ENCODE results near the gene PTPN23. TPM values are rescaled to one million over a fixed set of nuclear protein-coding genes. Genes with fewer than 3 reads are reported as not detected.

The PTPN23 gene
- polyA plus RNA-seq, 3 donors: 1.2 to 13.7 (median 1.3) TPM

DNA sequence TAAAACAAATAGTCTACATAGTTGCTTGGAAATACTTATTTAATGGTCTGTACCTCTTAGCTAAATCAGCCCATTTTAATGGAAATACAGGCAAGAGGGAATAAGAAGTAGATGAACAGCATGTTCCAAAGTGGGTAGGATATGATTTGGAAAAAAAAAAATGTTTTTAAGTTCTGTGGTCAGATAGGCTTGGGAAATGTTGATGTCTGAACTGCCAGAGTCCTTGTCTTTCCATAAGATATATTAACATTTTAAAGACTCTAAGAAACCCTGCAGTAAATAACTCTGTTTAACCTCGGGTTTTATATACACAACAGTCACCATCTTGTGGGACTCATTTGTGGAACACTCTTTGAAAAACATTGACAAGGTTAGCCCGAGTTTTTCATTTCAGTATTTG, 40.0 kb upstream of the PTPN23 start:
- H3K79me2 ChIP-seq (ENCODE audit: insufficient read depth, low read length): no peaks in the 10 kb centered on the region
- no peak overlapping the region for H3K9ac ChIP-seq (ENCODE audit: insufficient read depth, low read length, poor library complexity, severe bottlenecking)
- H3K36me3 ChIP-seq (replicated peaks in 1 of 2; ENCODE audit: control insufficient read depth in 1 of 2, insufficient read depth in 2 of 2, low read length in 2 of 2): peaks cover 97 to 100% of the 10 kb centered on the region in 2 donors
- no peaks in the 10 kb centered on the region for H3K27me3 ChIP-seq (ENCODE audit: control insufficient read depth in 2 of 2, insufficient read depth in 2 of 2, low read length in 2 of 2)
- H4K20me1 ChIP-seq (ENCODE audit: insufficient read depth, low read length): peaks cover 64% of the 10 kb centered on the region
- intact Hi-C loops (cut with micrococcal nuclease): no loop called here
- no peak overlapping the region for H2AFZ ChIP-seq (ENCODE audit: insufficient read depth, low read depth, low read length, poor library complexity, severe bottlenecking)
- Mint-ChIP-seq H3K27me3 (ENCODE audit: low read depth in 3 of 3) (peaks cover 0 to 2% (median 1%) of the 10 kb centered on the region in 3 donors), H3K9me3 (no peaks in the 10 kb centered on the region), H3K4me3 (no peak overlapping the region), H3K36me3 (peaks cover 94 to 98% of the 10 kb centered on the region in 2 donors), H3K4me1 (peaks cover 4% of the 10 kb centered on the region), H3K27ac (no peak overlapping the region)
- TF ChIP-seq, protein P1, sequence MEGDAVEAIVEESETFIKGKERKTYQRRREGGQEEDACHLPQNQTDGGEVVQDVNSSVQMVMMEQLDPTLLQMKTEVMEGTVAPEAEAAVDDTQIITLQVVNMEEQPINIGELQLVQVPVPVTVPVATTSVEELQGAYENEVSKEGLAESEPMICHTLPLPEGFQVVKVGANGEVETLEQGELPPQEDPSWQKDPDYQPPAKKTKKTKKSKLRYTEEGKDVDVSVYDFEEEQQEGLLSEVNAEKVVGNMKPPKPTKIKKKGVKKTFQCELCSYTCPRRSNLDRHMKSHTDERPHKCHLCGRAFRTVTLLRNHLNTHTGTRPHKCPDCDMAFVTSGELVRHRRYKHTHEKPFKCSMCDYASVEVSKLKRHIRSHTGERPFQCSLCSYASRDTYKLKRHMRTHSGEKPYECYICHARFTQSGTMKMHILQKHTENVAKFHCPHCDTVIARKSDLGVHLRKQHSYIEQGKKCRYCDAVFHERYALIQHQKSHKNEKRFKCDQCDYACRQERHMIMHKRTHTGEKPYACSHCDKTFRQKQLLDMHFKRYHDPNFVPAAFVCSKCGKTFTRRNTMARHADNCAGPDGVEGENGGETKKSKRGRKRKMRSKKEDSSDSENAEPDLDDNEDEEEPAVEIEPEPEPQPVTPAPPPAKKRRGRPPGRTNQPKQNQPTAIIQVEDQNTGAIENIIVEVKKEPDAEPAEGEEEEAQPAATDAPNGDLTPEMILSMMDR (IDR thresholded peaks at IDR 0.05): no peak
- no CpG with 5 or more reads among the region's 2 CpGs for WGBS (ENCODE audit: insufficient coverage)
- no peak overlapping the region for H3K4me3 ChIP-seq (replicated peaks in 1 of 3; ENCODE audit: low read depth in 2 of 3, low read length in 3 of 3)
- H3K4me2 ChIP-seq (replicated peaks; ENCODE audit: extremely low read depth, low read length, poor library complexity, severe bottlenecking): no peak overlapping the region
- H3K9me3 ChIP-seq (replicated peaks in 1 of 2; ENCODE audit: control insufficient read depth in 1 of 2, insufficient read depth in 1 of 2, low read length in 2 of 2): no peaks in the 10 kb centered on the region
- peaks cover 3 to 5% of the 10 kb centered on the region in 2 donors for H3K4me1 ChIP-seq (ENCODE audit: control insufficient read depth in 1 of 2, insufficient read depth in 2 of 2, low read length in 2 of 2)
- no peak overlapping the region for H3K27ac ChIP-seq (ENCODE audit: low read depth in 1 of 2, low read length in 2 of 2)
- DNase-seq: no peak

DNA sequence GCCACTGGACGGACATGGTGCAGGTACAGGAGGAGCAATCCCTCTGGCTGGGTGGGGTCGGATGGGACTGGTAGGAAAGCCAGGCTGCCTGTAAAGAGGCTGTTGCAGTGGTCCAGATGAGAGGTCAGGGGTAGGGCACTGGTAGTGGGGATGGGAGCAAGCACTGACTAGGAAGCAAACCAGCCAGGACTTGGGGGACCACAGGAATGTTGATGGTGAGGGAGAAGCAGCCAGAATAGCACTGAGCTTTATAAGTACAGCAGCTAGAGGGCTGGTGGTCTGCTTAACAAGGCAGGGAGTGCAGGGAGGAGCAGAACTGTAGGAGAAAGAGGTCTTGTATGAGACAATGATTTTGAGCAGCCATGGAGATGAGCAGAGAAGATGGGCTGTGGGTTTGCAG, 38.7 kb upstream of the PTPN23 start:
- TF ChIP-seq, protein P1 (IDR thresholded peaks at IDR 0.05): no peak
- peaks cover 84 to 90% of the 10 kb centered on the region in 2 donors for H3K36me3 Mint-ChIP-seq
- Histone ChIP-seq H3K27me3 (ENCODE audit: control insufficient read depth in 2 of 2, insufficient read depth in 2 of 2, low read length in 2 of 2) (no peaks in the 10 kb centered on the region), H4K20me1 (ENCODE audit: insufficient read depth, low read length) (peaks cover 66% of the 10 kb centered on the region), H3K9ac (ENCODE audit: insufficient read depth, low read length, poor library complexity, severe bottlenecking) (no peak overlapping the region), H3K36me3 (replicated peaks in 1 of 2; ENCODE audit: control insufficient read depth in 1 of 2, insufficient read depth in 2 of 2, low read length in 2 of 2) (peaks cover 84 to 92% of the 10 kb centered on the region in 2 donors), H3K4me1 (ENCODE audit: control insufficient read depth in 1 of 2, insufficient read depth in 2 of 2, low read length in 2 of 2) (peaks cover 15 to 18% of the 10 kb centered on the region in 2 donors), H2AFZ (ENCODE audit: insufficient read depth, low read depth, low read length, poor library complexity, severe bottlenecking) (no peak overlapping the region), H3K27ac (ENCODE audit: low read depth in 1 of 2, low read length in 2 of 2) (no peak overlapping the region), H3K4me2 (replicated peaks; ENCODE audit: extremely low read depth, low read length, poor library complexity, severe bottlenecking) (no peak overlapping the region), H3K9me3 (replicated peaks in 1 of 2; ENCODE audit: control insufficient read depth in 1 of 2, insufficient read depth in 1 of 2, low read length in 2 of 2) (no peaks in the 10 kb centered on the region), H3K79me2 (ENCODE audit: insufficient read depth, low read length) (no peaks in the 10 kb centered on the region), H3K4me3 (replicated peaks in 1 of 3; ENCODE audit: low read depth in 2 of 3, low read length in 3 of 3) (no peak overlapping the region)
- H3K27me3 Mint-ChIP-seq (ENCODE audit: low read depth in 3 of 3): peaks cover 0 to 2% (median 1%) of the 10 kb centered on the region in 3 donors
- WGBS (ENCODE audit: insufficient coverage): 94% methylated on average over 2 of the region's 2 CpGs
- no peak overlapping the region for H3K4me3 Mint-ChIP-seq
- peaks cover 17% of the 10 kb centered on the region for H3K4me1 Mint-ChIP-seq
- DNase-seq: no peak
- intact Hi-C loops (cut with micrococcal nuclease): no loop called here
- H3K9me3 Mint-ChIP-seq: no peaks in the 10 kb centered on the region
- H3K27ac Mint-ChIP-seq: peak overlapping the region in 1 of 7 donors; percentile 65
